C4-2B (cell line): ENCODE results near the gene VMO1.

Experiments used
- CTCF ChIP-seq: fragments of 450-650 bp; conservative IDR thresholded peaks from 2 replicates; pipeline ENCODE4 v1.5.1; 2017; ENCODE audit warnings: mild to moderate bottlenecking
- ZFX ChIP-seq: fragments of 450-650 bp; IDR thresholded peaks from 2 replicates; pipeline ENCODE4 v1.6.1; 2017

DNA sequence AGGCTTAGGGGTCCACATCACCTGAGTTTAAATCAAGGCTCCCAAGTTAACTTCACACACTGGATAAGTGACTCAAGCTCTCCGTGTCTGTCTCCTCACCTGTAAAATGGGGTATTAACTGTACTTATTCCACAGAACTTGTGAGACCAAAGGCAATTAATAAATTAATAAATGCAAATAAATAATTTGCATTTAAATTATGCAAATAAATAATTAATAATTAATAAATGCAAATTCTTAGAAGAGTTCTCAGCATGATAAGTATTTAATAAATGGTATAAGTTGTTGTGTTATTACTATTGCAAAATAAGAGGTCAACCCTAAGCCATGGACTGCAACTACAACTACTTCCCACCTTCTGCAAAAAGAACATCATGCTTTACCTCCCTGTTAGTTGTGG, 32.8 kb downstream of the VMO1 start:
- TF ChIP-seq CTCF (no peak), ZFX (no peak)
